Ishikawa (cell line): ENCODE results near the gene MKKS.

Experiments used
- CEBPB ChIP-seq: IDR thresholded peaks from 2 replicates; pipeline ENCODE4 v1.6.1; 2012
- CREB1 ChIP-seq: IDR thresholded peaks from 2 replicates; pipeline ENCODE4 v1.6.1; 2012; ENCODE audit warnings: low read depth
- EP300 ChIP-seq: IDR thresholded peaks from 2 replicates; pipeline ENCODE4 v1.6.1; 2012; ENCODE audit warnings: borderline replicate concordance
- FOXM1 ChIP-seq: IDR thresholded peaks from 2 replicates; pipeline ENCODE4 v1.6.1; 2012; ENCODE audit warnings: low read depth, borderline replicate concordance
- MAX ChIP-seq: IDR thresholded peaks from 2 replicates; pipeline ENCODE4 v1.6.1; 2012
- NFIC ChIP-seq: IDR thresholded peaks from 2 replicates; pipeline ENCODE4 v1.6.1; 2012
- RAD21 ChIP-seq: IDR thresholded peaks from 2 replicates; pipeline ENCODE4 v1.6.1; 2012; ENCODE audit warnings: low read depth
- TAF1 ChIP-seq: IDR thresholded peaks from 2 replicates; pipeline ENCODE4 v1.6.1; 2012; ENCODE audit warnings: low read depth, mild to moderate bottlenecking
- TCF12 ChIP-seq: IDR thresholded peaks from 2 replicates; pipeline ENCODE4 v1.6.1; 2012; ENCODE audit warnings: low read depth
- USF1 ChIP-seq: IDR thresholded peaks from 2 replicates; pipeline ENCODE4 v1.6.1; 2012
- ZBTB7A ChIP-seq: IDR thresholded peaks from 2 replicates; pipeline ENCODE4 v1.6.1; 2012; ENCODE audit warnings: low read depth

DNA sequence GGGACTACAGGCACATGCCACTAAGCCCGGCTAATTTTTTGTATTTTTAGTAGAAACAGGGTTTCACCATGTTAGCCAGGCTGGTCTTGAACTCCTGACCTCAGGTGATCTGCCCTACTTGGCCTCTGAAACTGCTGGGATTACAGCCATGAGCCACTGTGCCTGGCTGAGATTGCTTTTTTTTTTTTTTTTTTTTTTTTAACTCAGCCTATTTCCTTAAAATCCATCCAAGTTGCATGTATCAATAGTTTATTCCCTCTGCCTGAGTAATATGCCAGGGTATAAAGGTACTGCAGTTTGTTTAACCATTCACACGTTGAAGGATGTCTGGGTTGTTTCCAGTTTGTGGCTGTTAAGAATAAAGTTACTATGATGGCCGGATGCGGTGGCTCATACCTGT lies 11.7 kb upstream of the MKKS start:
- TF ChIP-seq EP300, result no peak
- TF ChIP-seq RAD21, result no peak
- no peak for TF ChIP-seq MAX
- no peak for TF ChIP-seq CREB1
- no peak for TF ChIP-seq TAF1
- no peak for TF ChIP-seq ZBTB7A
- no peak for TF ChIP-seq TCF12
- TF ChIP-seq USF1, result no peak
- no peak for TF ChIP-seq FOXM1
- TF ChIP-seq NFIC, result no peak
- no peak for TF ChIP-seq CEBPB
